Mammary epithelial cell (primary cell): ENCODE results near the gene THSD1.

Source experiments
- EZH2 ChIP-seq: IDR thresholded peaks from 2 replicates; pipeline ENCODE4 v1.6.1; 2012; ENCODE audit warnings: low read length, inconsistent platforms, borderline replicate concordance
- TF ChIP-seq, protein P1 (sequence below), 2 donors: IDR thresholded peaks in 1 of 2; conservative IDR thresholded peaks in 1 of 2; 2 replicates each; pipeline ENCODE4 v1.5.1; 2011 to 2012; ENCODE audit warnings: inconsistent platforms in 2 of 2, low read length in 2 of 2, mild to moderate bottlenecking in 2 of 2, control low read depth in 1 of 2, low read depth in 1 of 2; ENCODE audit not compliant: insufficient read depth in 1 of 2; ENCODE audit errors: extremely low read depth in 1 of 2

DNA sequence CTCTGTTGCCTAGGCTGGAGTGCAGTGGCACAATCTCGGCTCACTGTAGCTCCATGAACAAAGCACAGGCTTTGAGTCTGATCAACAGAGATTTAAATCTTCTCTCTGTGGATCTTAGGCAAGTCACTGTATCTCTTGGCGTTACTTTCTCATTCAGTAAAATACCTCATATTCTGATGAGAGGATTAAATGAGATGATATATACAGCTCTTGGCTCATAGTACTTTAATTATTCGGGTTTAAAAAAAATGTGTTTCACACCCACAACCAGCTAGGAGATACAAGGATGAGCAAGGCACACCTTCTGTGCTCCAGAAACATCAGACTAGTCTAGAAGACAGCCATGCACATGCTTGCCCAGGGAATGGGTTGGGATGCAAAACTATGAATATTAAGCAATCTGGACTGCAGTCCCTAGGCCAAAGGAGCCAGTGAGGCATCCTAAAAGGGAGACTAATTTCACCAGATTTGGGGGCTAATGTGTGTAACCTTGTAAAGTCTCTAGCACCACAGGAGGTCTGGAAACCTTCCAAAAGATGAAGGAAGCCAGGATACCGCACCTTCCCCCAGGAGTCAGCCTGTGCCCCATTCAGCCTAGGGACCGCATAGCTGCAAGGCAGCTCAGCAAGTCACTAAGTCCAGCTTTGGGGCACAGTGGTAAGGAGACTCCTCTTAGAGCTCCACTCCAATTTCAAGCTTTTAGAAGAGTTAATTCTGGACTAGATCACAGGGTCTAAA lies 42.0 kb upstream of the THSD1 start:
- TF ChIP-seq, protein P1, sequence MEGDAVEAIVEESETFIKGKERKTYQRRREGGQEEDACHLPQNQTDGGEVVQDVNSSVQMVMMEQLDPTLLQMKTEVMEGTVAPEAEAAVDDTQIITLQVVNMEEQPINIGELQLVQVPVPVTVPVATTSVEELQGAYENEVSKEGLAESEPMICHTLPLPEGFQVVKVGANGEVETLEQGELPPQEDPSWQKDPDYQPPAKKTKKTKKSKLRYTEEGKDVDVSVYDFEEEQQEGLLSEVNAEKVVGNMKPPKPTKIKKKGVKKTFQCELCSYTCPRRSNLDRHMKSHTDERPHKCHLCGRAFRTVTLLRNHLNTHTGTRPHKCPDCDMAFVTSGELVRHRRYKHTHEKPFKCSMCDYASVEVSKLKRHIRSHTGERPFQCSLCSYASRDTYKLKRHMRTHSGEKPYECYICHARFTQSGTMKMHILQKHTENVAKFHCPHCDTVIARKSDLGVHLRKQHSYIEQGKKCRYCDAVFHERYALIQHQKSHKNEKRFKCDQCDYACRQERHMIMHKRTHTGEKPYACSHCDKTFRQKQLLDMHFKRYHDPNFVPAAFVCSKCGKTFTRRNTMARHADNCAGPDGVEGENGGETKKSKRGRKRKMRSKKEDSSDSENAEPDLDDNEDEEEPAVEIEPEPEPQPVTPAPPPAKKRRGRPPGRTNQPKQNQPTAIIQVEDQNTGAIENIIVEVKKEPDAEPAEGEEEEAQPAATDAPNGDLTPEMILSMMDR (conservative IDR thresholded peaks at IDR 0.05 in 1 of 2, IDR thresholded peaks at IDR 0.05 in 1 of 2; ENCODE audit: extremely low read depth in 1 of 2, insufficient read depth in 1 of 2, low read depth in 1 of 2, low read length in 2 of 2) = no peak
- no peak for TF ChIP-seq EZH2
